GDM1 (cell line): ENCODE data around the gene AK3.

ENCODE experiments used
- DNase-seq: peaks from one replicate; lab custom pipeline; 2025; lab: John Stamatoyannopoulos, UW

Gene AK3

DNA sequence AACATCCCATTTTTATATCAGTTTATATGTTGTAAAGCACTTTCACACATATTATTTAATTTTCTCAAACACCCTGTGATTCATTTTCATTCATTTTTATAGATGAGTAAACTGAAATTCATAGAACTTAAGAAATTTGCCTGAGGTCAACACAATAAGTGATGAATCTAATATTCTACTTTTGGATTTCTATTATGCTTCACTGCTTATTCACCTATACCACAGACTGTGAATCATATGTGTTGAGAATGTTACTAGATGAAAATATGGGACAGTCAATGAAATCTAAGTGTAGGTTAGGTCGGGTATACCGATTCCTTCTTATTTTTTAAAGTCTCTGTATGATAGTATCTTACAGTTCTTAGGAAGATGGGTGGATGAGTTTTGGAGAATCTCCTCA, 36.9 kb downstream of the AK3 start:
- DNase-seq = no peak

GRCh38 chr9:4701526-4701925, 39.5 kb downstream of the AK3 start:
- DNase-seq = no peak

DNA sequence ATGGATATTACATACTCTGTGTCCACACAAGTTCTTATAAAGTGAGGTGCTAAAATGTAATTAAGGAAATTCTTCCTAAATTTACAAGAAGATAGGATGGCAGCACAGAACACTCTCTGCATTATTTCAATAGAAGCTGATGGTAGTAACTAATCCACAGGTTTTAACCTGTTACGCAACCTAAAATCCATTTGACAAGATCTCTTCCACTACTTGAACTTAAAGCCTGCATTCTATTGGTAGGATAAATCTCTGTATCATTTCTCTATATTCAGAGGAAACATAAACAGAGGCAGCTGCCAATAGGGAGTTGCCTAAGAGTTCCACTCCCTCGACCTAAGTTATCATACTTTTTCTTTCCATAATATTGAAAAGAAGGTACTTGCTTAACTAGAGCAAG, 40.1 kb downstream of the AK3 start:
- no peak for DNase-seq

- DNase-seq = no peak
Measured at GRCh38 chr9:4700091-4700490, 40.9 kb downstream of the AK3 start.

GRCh38 chr9:4691795-4692194, 49.2 kb downstream of the AK3 start:
- no peak for DNase-seq

GRCh38 chr9:4690144-4690543, 50.9 kb downstream of the AK3 start:
- DNase-seq = no peak

DNA sequence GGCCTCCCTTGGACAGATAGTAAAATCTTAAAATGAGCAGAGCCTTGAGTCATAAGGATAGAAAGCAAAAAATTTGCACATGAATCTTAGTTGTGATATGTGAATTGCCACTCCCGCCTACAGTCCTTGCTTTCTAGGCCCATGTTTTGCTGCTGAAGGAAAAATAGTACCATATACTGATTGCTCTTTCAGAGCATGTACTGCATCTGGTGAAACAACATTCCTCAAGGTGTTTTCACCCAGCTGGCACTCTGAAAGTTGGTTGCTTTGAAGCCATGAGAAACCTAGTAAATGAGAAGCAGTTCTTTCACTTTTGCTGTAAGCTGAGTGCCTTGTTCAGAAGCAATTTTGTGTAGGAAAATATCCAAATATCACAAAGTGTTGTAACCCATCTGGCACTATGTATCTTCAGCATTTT, 51.3 kb downstream of the AK3 start:
- DNase-seq = no peak

- no peak for DNase-seq
Measured at GRCh38 chr9:4689021-4689420, 52.0 kb downstream of the AK3 start.

GRCh38 chr9:4686584-4686983, 54.4 kb downstream of the AK3 start:
- DNase-seq = no peak

DNA sequence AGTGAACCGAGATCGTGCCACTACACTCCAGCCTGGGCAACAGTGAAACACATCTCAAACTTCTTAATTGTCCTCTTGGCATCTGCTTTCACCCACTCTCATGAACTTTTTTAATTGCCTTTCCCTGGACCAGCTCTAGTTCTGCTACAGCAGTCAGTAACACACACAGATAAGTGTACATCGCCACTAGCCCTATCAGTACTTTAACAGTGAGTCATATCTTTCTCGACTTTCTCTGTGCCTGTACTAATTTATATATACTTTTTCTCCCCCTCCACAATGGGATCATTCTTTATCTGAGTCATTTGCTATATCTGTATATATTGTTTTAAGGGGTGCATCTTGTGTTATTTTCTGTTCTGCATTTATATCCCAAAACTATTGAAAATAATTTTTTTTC, 54.9 kb downstream of the AK3 start:
- DNase-seq = no peak

DNA sequence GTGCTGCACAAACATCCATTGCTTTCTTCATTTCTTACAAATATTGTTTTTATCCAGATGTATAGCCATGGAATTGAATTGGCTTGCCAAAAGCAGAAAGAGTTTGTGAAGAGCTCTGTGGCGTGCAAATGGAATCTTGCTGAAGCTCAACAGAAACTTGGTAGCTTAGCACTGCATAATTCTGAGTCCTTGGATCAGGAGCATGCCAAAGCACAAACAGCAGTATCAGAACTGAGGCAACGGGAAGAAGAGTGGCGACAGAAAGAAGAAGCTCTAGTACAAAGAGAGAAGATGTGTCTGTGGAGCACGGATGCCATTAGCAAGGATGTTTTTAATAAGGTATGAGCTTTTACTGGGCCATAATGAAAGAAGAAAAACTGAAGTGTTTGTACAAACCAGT, 56.2 kb downstream of the AK3 start:
- DNase-seq = no peak

- DNase-seq = no peak
Measured at GRCh38 chr9:4680750-4681149, 60.3 kb downstream of the AK3 start.

DNA sequence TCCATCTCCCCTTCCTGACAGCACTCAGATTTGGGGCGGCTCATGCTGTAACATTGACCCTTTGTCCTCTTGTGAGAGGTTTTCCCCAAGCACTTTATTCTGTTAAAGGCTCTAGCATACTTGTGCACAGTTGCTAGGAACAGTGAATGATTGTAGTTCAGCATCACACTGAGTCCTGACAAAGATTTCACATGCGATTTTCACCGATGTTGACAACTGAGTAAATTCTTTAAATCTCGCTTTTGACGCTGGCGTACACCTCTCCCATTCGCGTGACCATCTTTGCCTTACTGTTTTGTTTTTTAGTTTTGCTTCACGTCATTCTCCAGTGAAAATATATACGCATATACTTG, 60.9 kb downstream of the AK3 start:
- DNase-seq = no peak

GRCh38 chr9:4679268-4680172, 61.5 kb downstream of the AK3 start, which contains the start of gene CDC37L1:
CDC37L1 (plus strand) TSS chr9:4679569; CDS start chr9:4679768, 199 bp downstream.
- peak; percentile 95 for DNase-seq

GRCh38 chr9:4678679-4679267, 62.2 kb downstream of the AK3 start:
- no peak for DNase-seq

- DNase-seq = no peak
Measured at GRCh38 chr9:4677392-4677791, 63.6 kb downstream of the AK3 start.

- DNase-seq = no peak
Measured at GRCh38 chr9:4674783-4675182, 66.2 kb downstream of the AK3 start.

- no peak for DNase-seq
Measured at GRCh38 chr9:4671737-4672136, 69.3 kb downstream of the AK3 start.

DNA sequence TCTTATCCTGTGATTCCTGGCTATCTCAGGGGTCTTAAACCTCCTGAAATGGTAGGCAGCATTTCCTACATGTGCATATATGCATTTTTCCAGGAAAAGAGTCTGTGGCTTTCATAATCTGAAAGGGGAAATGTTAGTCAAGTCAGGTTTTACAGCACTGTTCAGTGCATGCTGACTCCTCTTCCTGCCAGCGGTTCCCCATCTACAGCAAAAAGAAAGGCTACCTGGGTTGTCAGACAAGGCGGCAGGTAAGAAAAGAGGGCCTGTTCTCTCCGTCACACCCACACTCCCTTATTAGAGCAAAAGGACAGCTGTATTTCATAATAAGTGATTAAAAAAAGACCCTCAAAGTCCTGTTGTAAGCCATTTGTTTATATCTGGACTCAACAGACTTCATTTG, 70.4 kb downstream of the AK3 start:
- no peak for DNase-seq

- no peak for DNase-seq
Measured at GRCh38 chr9:4669890-4670289, 71.1 kb downstream of the AK3 start.

DNA sequence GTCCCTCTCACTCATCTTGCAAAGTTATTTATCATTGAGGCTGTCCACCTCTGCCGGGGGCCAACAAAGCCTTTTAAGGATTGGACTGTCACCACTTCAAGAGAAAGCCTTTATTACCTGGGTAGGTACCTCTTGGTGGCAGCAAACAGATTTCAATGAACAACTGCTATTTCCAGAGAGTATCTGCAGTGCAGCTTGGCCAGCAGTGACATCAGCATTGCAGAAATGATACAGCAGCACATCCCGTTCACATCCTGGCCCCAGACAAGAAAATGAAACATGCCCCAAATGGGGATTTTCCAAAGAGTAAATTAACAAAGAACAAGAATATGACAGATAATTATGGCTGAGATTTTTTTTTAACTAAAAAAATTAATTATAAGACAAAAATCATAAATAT, 72.4 kb downstream of the AK3 start:
- DNase-seq = no peak

GRCh38 chr9:4667681-4668080, 73.3 kb downstream of the AK3 start:
- no peak for DNase-seq

DNA sequence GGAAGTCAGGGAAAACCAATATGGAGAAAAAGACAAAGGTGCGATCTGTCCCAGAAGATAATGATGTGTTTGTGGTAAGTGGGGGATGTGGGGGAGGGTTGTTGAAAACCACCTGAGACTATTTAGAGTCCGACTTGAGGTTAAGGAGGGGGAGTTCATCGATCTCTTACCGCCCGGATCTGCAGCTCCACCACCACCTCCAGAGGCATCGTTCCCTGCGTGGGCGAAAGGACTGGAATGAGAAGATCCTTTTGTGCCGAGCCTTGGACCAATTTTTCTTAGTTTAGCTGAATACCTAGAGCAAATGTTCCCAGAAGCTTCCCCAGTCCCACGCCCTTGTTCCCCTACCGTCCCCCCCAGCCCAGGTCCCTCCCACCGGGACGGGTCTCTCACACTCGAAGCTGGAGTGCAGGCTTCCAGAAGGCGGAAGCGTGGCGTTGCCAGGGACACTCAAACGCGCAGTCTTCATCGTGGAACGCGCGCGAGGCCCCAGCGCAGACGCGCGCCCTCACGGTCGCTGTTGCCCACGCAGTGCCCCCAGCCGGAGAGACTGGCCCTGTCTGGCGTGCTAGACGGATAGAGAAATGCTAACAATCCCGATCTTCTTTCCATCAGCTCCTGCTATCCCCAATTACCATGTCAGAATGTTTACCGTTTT, 74.8 kb downstream of the AK3 start, which contains the start of gene SPATA6L:
Gene SPATA6L, minus strand, starts transcription at position 439 of the 658 bp plus-strand sequence. Its CDS starts 230 bp downstream, at position 209.
- DNase-seq = no peak
